ENCODE measurements around the gene CTBS.
"Not testable (repeated sequence)": the region's sequence is repeated elsewhere in the genome, so short reads cannot be mapped to it uniquely, and the experiment has no call there.

Gene CTBS

DNA sequence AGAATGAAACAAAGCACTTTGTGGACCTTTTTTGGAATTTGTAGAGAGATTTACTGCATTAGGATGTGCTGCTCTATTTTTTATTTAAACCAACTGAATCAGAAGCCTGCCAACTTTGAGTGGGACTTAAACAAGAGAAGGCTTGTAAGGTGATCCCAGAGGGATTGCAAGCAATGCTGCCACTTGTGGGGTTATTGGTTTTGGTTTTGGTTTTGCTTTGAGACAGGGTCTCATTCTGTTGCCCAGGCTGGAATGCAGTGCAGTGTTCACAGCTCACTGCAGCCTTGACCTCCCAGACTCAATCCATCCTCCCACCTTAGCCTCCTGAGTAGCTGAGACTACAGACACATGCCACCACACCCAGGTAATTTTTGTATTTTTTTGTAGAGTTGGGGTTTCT is 35.6 kb downstream of the CTBS start:
- Histone ChIP-seq H3K27ac (no peak overlapping the region), H3K4me3 (no peak overlapping the region)
- TF ChIP-seq, protein P1, sequence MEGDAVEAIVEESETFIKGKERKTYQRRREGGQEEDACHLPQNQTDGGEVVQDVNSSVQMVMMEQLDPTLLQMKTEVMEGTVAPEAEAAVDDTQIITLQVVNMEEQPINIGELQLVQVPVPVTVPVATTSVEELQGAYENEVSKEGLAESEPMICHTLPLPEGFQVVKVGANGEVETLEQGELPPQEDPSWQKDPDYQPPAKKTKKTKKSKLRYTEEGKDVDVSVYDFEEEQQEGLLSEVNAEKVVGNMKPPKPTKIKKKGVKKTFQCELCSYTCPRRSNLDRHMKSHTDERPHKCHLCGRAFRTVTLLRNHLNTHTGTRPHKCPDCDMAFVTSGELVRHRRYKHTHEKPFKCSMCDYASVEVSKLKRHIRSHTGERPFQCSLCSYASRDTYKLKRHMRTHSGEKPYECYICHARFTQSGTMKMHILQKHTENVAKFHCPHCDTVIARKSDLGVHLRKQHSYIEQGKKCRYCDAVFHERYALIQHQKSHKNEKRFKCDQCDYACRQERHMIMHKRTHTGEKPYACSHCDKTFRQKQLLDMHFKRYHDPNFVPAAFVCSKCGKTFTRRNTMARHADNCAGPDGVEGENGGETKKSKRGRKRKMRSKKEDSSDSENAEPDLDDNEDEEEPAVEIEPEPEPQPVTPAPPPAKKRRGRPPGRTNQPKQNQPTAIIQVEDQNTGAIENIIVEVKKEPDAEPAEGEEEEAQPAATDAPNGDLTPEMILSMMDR (IDR thresholded peaks at IDR 0.05): no peak
- DNase-seq (ENCODE audit: low spot score): no peak

- DNase-seq (ENCODE audit: low spot score): no peak
- TF ChIP-seq, protein P1 (IDR thresholded peaks at IDR 0.05): no peak
- no peak overlapping the region for H3K27ac ChIP-seq
Observed at GRCh38 chr1:84525779-84526178, 48.5 kb downstream of the CTBS start.

GRCh38 chr1:84524590-84524989 is 49.6 kb downstream of the CTBS start:
- TF ChIP-seq, protein P1 (IDR thresholded peaks at IDR 0.05): no peak
- Histone ChIP-seq H3K4me3 (no peak overlapping the region), H3K27ac (no peak overlapping the region)
- DNase-seq (ENCODE audit: low spot score): no peak

More at GRCh38 chr1:84525779-84526178, 48.5 kb downstream of the CTBS start:
- H3K4me3 ChIP-seq: no peak overlapping the region

GRCh38 chr1:84510668-84511067 is 63.6 kb downstream of the CTBS start:
- TF ChIP-seq, protein P1 (IDR thresholded peaks at IDR 0.05): no peak
- no peak for DNase-seq (ENCODE audit: low spot score)

DNA sequence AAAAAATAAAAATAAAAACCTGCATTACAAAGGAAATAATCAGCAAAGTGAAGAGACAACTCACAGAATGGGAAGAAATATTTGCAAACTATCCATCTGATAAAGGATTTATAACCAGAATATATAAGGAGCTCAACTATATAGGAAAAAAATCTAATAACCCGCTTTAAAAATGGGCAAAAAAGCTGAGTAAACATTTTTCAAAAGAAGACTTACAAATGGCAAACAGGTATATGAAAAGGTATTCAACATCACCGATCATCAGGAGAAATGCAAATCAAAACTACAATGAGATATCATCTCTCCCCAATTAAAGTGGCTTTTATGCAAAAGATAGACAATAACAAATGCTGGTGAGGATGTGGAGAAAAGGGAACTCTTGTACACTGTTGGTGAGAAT is 64.1 kb downstream of the CTBS start:
- no peak for DNase-seq (ENCODE audit: low spot score)
- TF ChIP-seq, protein P1 (IDR thresholded peaks at IDR 0.05): no peak
- Histone ChIP-seq H3K4me3 (no peak overlapping the region), H3K27ac (no peak overlapping the region)

More at GRCh38 chr1:84510668-84511067, 63.6 kb downstream of the CTBS start:
- no peak overlapping the region for H3K4me3 ChIP-seq
- no peak overlapping the region for H3K27ac ChIP-seq

DNA sequence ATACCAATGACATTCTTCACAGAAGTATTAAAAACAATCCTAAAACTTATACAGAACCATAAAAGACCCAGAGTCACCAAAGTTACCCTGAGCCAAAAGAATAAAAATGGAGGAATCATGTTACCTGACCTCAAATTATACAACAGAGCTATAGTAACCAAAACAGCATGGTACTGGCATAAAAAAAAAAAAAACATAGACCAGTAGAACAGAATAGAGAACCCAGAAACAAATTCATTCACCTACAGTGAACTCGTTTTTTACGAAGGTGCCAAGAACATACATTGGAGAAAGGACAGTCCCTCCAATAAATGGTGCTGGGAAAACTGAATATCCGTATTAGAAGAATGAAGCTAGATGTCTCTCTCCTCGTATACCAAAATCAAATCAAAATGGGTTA is 65.2 kb downstream of the CTBS start:
- H3K27ac ChIP-seq: no peak overlapping the region
- no peak overlapping the region for H3K4me3 ChIP-seq
- DNase-seq (ENCODE audit: low spot score): no peak
- TF ChIP-seq, protein P1 (IDR thresholded peaks at IDR 0.05): no peak

DNA sequence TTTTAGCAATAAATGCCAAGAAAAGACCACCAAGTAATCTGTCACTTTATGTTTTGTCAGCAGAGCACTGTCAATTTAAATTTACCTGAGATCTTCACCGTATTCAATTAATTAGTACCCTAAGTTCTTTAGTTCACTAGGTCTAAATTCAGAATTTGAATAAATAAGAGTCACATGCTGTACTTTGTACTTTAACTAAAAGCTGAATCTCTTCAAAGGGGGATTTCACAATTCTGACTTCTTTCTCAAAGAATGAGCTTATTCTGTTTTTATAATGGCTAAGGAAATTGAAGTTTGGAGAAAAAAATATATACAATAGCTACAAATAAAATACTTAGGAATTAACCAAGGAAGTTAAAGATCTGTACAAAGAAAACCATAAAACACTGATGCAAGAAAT is 65.7 kb downstream of the CTBS start:
- TF ChIP-seq, protein P1 (IDR thresholded peaks at IDR 0.05): no peak
- DNase-seq (ENCODE audit: low spot score): no peak
- no peak overlapping the region for H3K4me3 ChIP-seq
- H3K27ac ChIP-seq: no peak overlapping the region

DNA sequence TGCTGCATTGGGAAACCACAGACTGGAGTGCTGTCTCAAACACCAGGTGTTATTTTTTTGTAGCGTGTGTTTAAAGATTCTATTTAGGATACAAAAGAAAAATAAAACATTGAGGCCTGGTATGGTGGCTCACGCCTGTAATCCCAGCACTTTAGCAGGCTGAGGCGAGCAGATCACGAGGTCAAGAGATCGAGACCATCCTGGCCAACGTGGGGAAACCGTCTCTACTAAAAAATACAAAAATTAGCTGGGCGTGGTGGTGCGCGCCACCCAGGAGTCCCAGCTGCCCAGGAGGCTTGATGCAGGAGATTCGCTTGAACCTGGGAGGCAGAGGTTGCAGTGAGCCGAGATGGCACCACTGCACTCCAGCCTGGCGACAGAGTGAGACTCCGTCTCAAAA is 66.4 kb downstream of the CTBS start:
- H3K4me3 ChIP-seq; DNase-seq (ENCODE audit: low spot score); H3K27ac ChIP-seq: not testable (repeated sequence)
